ENCODE data around the gene ZFPM1.
"Not testable (repeated sequence)": the region's sequence is repeated elsewhere in the genome, so short reads cannot be mapped to it uniquely, and the experiment has no call there.

Gene ZFPM1

DNA sequence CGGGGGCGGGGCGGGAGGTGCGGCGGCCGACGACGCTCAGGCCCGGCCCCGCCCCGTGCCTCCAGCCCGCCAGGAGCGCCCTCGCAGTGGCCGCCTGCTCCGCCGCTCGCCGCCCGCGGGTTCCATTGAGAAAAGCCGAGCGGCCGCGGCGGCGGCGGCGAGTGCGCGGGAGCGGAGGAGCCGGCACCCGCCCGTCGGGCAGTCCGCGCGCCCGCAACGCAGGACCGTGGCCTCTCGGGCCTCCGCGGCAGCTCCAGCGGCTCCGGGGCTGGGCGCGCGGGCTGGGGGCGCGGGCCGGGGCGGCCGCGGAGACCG is at the start of gene ZFPM1:
TSS of gene ZFPM1 (plus strand) at position 64 of the 315 bp plus-strand sequence. CDS start 359 bp downstream, outside the sequence.
- DNase-seq, result no peak

- no peak for DNase-seq
These were observed 49.1 kb upstream of the ZFPM1 start for GRCh38 chr16:88403794-88404581.

- no peak for DNase-seq
These were observed 48.3 kb upstream of the ZFPM1 start for GRCh38 chr16:88404769-88405168.

DNA sequence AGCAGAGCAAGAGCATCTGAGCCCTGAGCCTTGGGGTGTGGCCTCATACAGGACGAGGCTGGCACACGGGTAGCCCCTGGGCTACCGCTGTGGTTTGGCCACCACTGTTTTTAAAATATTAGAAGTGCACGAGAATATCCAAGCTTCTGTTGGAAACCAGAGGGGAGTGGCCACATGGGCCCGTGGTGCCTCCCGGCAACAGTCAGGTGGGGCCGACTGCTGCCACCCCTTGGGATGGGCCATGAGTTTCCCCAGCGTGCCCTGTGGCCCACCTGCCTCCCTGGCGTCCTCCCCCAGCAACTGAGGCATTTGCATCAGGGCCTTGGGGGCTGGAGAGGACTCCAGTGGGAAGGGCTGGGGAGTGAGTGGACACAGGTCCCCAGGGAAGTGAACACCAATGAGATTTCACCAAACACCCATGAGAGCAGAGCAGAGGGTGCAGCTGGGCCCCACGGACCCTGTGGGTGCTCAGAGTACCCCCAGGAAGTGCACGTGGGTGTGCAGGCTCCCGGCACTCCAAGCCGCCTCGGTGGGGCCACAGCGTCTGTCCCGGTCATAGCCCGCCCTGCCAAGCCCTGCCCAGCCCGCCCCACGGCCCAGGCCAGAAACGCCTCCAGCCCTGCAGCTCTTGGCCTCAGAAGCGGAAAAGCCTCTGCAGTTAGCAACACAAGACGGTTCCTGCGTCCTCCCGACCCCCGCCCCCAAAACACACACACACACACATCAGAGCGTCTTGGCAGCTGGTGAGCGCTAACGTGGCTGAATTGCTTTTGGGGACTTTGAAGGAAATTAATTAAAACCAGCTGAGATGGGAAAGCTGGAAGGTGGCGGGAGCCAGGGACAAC is 47.6 kb upstream of the ZFPM1 start:
- DNase-seq, result no peak

DNA sequence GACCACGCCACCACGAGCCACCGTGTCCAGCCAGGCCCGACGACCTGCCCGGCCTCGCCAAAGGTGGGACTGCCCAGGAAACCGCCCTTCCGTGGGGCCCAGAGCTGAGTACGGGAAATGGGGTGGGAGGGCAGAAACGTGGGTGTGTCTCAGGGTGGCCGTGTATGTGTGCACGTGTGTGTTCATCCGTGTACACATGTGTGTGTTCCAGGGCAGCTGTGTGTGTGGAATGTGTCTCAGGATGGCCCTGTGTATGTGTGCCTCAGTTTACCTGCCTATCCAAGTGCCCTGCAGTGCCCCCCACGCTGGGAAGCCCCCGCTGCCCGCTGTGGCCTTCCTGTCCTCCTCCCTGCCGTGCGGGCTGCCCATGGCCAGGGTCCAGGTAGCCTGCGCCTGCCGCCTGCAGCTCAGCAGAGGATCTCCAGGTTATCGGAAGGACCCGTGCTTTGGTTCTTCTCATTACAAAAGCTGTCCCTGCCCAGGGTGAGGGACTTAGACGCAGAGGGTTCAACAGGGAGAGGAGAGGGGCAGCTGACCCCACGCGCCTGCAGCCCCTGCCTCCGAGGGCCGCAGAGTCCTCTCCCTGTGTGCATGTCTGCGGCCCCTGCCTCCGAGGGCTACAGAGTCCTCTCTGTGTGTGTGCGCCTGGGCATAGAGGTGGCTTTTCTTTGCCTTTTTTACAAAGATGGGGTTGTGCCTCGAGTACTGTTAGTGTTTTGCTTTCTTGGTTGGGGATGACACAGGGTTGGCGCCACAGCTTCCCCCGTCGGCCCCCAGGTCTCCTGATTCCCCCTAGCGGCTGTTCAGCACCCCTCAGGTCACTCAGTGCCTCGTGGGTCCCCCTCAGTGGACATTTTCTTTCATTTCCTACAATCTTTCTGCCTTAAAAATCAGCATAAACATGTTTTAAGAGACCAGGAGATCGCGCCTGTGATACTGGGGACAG is 46.7 kb upstream of the ZFPM1 start:
- no peak for DNase-seq

GRCh38 chr16:88407042-88407420 is 46.0 kb upstream of the ZFPM1 start:
- DNase-seq, result no peak

DNA sequence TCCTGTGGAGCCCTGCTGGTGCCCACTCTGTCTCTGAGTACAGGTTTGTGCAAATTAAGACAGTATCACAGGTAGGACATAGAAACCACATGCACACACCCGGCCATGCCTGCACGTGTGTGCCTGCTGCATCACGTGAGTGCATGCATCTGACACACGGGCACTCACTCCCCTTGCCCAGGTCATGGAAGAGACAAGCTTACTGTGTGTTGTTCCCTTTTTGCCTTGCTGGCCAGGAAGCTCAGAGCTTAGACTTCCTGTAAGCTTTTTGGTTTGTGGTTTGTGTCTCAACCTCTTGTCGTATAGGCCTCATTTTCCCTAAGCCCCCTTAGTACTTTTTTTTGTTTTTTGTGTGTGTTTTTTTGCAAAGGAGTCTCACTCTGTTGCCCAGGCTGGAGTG is 45.3 kb upstream of the ZFPM1 start:
- no peak for DNase-seq

DNA sequence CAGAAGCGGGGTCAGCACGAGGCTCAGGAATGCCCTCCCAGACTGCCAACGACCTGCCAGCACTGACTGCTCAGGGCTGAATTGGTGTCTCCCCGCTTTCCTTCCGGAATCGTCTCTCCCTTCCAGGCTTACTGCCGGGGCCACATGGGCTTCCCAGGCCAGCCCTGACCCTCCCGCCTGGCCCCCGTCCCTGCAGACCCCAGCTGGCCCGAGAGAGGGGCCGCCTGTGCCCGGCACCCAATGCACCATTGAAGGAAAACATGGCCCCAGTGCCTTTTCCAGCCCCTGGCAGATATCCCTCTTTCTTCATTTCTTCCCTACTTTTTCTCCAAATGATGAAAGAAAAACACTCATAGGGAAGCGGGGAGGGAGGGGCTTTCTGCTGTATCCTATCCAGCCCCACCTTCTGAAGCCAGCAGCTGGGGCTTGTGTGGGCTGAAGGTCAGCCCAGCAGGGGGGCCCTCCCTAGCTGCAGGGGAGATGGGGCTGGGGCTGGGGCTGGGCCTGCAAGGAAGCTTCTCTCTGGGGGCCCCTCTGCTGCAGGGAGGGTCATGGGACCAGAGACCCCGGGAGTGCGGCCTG is 44.4 kb upstream of the ZFPM1 start:
- DNase-seq, result no peak

GRCh38 chr16:88409296-88410065 is 43.6 kb upstream of the ZFPM1 start:
- DNase-seq, result no peak

- not testable (repeated sequence) for DNase-seq
These were observed 42.6 kb upstream of the ZFPM1 start for GRCh38 chr16:88410297-88410968.

DNA sequence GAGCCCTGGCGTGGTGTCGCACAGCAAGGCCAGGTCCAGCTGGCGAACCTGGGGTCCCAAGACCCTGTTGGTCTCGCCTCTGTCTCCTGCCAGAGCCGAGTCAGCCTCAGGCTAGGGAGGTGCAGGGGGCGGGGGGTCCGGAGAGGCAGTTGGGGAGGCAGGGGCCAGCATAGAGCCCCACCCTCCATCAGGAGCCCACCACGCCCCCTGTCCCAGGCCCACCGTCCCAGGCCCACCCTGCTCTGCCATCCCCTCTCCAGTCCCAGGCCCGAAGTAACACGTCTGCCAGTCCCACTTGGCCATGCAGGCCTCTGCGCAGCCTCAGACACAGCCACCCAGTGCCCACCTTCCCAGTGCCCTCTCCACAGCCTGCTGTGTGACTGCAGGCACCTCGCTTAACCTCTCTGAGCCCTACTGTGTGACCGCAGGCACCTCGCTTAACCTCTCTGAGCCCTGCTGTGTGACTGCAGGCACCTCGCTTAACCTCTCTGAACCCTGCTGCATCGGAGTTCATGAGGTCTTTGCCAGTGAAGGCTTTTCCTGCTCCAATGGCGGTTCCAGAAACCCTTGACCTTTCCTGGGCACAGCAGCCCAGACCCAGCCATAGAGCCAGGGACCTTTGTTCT is 41.0 kb upstream of the ZFPM1 start:
- DNase-seq, result no peak

DNA sequence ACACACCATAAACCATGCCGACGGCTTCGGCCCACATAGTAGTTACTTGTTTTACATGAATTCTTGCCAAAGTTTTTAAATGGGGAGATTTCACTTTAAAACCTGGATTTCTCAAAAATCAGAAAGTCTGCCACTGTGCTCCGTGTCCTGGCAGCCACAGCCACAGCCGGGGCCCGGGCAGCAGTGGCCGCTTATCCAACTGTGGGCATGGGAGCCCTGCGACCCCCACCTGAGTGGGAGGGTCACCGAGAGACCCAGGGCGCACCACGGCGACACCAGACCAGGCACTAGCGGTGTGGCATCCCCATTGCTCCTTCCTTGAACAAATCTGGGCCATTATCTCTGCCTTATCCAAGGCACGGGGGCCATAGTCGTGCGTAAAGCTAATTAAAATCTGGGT is 40.3 kb upstream of the ZFPM1 start:
- DNase-seq, result no peak

DNA sequence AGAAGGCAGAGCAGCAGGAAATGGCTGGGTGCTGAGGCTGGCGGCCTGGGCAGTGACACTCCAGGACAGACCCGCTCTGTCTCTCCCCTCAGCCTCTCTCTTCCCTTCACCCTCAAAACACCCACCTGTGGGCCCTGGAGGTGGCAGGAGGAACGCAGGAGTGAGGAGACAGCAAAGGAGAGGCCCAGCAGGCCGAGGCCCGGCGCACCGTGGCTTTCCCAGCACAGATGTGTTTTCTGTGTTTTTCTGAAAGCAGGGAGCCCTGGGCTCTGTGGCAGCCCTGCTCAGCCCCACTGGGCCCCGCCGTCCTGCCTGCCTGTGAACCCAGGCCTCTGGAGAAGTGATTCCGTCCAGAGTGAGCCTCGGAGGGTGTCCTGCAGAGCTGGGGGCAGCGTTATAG is 39.8 kb upstream of the ZFPM1 start:
- no peak for DNase-seq

GRCh38 chr16:88413631-88414030 is 39.4 kb upstream of the ZFPM1 start:
- DNase-seq, result no peak

- no peak for DNase-seq
These were observed 38.3 kb upstream of the ZFPM1 start for GRCh38 chr16:88414521-88415380.

- no peak for DNase-seq
These were observed 37.7 kb upstream of the ZFPM1 start for GRCh38 chr16:88415381-88415705.

DNA sequence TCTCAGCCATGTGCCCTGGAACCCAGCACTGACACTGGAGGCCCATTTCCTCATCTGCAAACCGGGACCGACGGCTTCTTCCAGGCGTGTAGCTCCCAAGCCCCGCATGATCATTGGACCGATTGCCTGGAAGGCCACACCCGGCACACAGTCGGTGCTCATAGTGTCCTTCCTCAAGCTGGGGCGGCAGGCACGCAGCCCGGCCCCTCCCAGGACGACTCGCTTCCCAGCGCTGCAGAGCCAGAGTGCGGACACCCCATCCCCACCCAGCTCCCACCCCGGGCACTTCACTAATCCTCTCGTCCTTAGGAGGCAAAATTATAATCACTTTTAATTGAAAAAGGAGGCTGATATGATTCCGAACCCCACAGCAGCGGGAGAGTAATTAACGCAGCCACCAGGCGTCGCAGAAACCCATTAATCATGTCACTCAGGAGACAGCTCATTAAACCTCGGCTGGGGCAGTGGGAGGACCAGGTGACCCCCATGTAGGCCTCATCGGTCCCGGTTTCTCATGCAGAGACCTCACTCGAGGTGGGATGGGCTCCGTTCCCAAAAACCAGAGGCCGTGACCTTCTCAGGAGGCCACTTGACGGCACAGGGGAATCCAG is 37.3 kb upstream of the ZFPM1 start:
- no peak for DNase-seq

DNA sequence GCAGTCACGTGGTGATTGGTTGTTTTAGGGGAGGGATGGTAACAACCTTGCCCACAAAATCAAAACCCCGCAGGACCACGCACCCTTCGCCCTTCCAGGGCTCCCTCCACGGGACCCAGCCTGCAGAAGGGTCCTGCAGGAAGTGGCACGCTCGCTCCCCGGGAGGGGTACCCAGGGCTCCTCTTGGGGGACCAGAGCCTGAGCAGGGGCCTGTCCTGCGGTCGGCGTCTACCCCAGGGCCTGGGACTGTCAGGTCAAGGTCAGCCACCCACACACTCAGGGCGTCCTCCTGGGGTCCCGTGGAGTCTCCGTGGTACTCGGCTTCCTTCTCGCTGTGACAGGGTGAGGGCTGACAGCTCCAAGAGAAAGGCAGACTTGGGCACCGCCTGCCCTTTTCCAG is 36.4 kb upstream of the ZFPM1 start:
- no peak for DNase-seq

- no peak for DNase-seq
These were observed 35.2 kb upstream of the ZFPM1 start for GRCh38 chr16:88417684-88418476.

Measured in NCI-H187 treated with DMSO at 0.1 percent for 48 hours (cell line).